ENCODE measurements around the gene RAD23A.

RAD23A gene

DNA sequence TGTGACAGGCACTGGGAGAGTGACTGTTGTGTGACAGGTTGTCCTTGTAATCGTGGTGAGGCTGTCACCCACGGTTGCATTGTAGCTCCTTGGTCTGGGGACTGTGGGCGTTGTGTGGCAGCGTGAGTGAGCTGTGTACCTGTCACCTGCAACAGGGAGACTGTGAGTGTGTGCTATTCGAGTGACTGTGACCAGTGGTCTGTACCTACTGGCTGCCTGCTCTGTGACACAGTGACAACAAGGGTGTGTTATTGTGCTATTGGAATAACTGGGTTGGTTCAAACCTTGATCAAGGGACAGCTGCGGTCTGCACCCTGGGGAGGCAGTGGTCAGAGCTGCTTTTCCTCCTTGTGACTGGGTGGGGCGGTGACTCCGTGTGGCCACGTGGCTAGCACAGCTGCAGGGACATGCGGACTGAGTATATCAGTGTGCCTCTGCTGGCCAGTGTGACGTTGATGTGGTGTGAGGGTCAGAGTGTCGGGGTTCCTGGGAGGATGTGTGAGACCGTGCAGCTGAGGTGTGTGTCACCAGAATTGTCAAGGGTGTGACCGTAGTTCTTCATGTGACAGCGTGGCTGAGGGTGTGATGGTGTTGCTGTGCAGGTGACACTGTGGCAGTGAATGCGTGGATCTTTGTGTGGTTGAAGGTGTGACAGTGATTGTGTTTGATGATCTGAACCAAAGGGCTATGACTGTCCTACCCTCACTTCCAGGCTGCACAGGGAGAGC lies 39.6 kb downstream of the RAD23A start:
- peak; percentile 84 for DNase-seq

DNA sequence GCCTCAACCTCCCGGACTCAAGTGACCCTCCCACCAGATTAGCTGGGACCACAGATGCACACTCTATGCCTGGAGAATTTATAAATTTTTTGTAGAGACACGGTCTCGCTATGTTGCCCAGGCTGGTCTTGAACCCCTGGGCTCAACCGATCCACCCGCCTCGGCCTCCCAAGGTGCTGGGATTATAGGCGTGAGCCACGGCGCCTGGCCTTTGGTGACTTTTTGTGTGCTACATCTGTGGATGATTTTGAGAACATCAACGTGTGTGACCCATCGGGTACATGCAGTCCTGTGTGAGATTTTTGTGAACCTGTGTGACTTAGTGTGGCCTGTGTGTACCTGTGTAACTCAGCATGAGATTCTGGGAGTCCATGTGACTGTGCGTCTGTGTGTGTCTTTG lies 41.1 kb downstream of the RAD23A start:
- no peak for DNase-seq

DNA sequence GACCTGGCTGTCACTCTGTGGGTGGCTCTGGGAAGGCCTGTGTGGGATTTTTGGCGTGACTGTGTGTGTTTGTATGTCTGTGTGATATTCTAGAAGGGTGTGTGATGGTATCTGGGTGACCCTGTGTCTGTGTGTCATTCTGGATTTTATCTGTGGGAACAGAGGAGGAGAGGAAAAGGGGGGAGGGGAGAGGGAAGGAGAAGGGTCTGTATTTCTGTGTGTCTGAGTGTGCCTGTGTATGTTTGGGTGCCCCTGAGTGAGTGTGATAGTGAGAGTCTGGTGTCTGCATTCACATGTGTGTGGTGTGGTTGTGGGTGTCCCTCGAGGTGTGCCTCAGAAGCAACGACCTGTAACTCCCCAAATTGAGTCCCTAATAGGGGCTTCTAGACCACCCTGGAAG lies 41.5 kb downstream of the RAD23A start:
- no peak for DNase-seq

DNA sequence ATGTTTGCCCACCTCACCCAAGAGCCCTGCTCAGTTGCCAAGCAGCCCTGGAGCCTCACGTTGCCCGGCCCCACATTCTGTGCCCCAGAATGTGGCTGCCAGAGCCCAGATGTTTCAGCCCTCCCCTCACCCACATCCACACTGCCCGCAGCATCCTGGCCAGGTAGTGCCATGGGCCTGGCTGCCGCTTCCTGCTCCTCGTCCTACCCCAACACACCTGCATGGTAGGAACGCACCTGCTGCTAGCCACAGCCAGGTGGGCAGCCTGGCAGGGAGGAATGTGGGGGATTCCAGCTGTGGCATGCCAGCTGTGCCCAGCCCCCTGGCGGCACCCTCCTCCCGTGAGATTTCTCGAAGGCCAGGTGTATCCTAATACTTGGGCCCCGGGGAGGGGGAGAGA lies 42.1 kb downstream of the RAD23A start:
- no peak for DNase-seq

DNA sequence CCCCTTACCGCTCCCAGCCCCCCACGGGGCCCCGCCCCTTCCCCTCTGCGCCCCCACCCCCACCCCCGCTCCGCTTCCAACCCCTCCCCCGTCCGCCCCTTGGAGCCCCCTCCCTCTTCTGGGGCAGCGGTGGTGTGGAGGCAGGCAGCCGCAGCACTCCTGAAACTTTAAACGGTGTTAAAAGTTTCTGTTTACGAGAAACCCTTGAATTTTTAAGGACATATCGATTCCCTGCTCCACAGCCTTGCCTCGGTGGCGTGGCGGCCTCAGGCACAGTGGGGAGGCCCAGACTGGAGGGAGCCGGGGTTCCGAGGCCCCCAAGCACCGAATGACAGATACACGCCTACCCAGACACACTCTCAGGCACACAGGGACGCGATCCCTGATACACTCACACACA lies 44.8 kb downstream of the RAD23A start:
- DNase-seq = no peak

DNA sequence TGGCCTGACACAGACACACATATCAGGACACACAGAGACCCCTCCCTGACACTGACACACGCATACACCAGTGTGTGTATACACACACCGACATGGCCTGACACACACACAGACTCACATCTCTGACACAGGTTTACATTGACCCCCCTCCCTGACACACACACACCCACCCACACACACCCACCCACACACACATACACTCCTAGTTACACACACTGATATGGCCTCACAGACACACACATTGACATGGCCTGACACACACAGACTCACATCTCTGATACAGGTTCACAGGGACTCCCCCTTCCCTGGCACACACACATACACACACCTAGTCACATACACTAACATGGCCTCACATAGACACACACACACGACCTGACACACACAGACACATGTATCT lies 45.2 kb downstream of the RAD23A start:
- DNase-seq = no peak

DNA sequence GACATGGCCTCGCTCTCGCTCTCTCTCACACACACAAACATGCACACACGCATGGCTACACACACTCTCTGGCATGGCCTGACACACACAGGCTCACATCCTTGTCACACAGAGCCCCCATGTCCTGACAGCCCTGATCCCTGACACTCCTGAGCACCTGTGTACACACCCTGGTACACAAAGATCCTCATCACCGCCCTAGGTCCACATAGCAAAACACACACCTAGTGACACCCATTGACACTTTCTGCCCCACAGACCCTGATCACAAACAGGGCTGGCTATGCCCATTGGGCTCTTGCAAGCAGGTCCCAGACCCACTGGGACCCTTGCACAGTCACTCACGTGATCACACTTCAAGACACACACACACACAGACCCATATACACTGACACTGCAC lies 45.6 kb downstream of the RAD23A start:
- peak; percentile 11 for DNase-seq

DNA sequence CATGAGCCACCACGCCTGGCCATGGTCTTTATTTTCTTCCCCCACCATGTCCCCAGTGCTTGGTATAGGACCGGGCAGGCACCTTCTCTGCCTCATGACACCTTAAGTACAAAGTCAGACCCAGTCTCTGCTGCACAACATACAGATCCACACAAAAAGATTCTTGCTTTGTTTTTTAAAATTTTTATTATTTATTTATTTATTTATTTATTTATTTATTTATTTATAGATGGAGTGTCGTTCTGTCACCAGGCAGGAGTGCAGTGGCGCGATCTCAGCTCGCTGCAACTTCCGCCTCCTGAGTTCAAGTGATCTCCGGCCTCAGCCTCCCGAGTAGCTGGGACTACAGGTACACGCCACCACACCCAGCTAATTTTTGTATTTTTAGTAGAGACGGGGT lies 47.1 kb downstream of the RAD23A start:
- DNase-seq = no peak

DNA sequence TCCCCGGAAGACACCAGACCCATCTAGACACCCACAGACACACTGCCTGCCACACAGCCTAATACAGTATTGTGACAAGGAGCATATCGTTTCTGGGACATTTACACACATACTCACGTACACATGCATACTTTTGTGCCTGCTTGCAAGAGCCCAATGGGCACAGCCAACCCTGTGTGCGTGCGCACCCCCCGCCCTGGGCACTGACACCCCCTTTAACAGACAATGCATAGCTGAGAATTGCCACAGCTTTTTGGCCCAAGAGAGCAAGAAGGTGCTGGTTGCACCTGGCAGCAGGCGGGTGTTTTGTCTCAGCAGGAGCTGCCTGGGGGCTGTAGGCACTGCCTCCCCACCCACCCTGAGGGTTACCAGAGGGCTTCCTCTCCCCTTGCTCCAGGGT lies 47.9 kb downstream of the RAD23A start:
- peak; percentile 15 for DNase-seq

DNA sequence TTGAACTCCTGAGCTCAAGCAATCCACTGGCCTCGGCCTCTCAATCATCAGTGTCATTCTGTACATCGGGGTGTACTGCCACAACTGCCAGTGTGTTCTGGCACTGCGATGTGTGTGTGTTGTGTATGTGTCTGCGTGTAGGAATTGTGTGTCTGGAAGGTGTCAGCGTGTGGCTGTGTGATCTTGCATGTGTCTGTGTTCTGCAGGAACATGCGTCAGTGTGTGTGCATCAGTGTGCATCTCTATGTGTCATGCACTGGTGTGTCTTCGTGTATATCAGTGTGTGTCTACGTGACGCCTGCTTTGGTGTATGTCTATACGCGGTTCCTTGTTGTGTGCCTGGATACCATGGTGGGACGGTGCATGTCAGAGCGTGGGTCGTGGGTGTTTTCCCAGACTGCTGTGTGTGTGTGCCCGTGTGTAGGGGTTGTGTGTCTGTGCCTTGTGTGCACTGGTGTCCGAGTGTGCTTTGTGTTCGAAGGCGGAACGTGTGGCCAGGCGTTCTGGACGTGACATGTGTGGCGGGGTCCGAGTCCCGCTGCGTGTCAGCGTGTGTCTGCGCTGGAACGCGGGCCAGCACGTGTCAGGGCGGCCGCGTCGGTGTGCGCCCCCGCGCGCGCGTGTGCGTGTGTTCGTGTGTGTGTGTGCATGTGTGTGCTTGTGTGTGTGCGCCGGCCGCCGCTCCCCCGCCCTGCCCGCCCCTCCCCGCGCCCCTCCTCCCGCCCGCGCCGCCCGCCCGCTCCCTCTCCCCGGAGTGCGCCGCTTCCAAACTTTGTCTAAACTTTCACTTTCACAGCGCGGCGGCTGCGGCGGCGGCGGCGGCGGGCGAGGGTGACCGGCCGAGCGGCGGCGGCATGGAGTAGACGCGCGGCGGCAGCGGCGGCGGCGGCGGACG lies 49.3 kb downstream of the RAD23A start, which contains the start of gene NFIX:
Gene NFIX, plus strand, starts transcription at position 775 of the 895 bp plus-strand sequence. CDS start 363 bp downstream, outside the sequence.
- DNase-seq = peak; percentile 85

DNA sequence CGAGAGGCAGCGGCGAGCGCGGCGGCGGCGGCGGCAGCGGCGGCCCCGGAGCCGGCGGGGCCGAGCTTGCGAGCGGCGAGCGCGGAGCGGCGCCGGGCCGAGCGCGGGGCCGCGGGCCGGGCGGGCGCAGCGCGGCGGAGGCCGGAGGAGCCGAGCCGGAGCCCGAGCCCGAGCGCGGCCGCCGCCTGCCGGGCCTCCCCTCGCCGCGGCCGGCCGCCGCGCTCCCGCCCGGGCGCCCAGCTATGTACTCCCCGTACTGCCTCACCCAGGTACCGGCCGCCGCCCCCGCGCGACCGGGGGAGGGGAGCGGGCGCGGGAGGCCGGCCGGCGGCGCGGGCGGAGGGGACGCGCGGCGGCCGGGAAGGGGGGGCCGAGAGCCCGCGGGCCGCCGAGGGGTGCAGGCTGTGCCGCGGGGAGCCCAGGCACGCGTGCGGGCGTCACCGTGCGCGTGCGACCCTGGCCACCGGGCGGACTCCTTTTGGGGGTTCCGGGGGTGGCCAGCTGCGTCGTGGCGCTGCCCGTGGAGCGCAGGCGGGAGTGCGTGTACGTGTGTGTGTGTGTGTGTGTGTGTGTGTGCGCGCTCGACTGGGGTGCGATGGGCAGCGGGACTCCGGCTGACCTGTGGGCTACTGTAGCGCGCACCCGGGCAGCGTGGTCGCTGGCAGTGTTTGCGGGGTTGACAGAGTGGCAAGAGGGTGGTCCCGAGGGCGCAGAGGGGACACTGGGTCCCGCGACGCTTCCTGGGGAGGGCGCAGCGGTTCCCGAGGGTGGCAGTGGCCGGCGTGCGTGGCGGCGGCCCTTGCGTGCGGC lies 50.1 kb downstream of the RAD23A start:
- no peak for DNase-seq

DNA sequence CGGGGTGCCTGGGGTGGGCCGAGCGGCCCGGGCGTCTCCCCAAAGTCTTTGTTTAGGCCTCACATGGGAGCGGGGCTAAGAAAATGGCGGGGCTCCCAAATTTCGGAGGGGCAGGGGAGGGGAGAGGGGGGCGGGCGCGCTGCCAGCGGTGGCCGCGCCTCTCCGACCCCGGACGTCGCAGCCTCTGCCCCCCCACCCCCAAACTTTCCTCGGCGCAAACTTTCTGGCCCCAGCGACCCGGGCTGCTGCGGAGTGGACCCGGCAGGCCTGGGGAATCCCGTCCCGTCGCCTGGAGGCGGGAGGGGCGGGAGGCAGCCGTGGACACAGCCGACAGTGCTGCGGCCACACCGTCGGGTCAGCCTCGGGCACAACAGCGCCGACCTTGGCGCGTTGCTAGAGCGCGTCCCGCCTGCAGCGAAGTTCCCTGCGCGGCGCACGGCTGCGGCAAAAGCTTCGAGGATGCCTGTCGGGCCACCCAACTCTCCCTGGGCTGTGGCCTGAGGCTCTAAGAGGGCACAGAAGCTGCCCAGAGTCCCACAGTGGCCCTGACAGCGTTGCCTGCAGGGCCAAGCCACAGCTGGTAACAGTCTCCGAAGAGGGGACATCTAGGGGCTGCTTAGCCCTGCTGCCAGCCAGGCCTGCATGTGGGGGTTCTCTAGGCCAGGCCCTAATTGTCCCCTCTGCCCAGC lies 50.9 kb downstream of the RAD23A start:
- DNase-seq = peak; percentile 66

DNA sequence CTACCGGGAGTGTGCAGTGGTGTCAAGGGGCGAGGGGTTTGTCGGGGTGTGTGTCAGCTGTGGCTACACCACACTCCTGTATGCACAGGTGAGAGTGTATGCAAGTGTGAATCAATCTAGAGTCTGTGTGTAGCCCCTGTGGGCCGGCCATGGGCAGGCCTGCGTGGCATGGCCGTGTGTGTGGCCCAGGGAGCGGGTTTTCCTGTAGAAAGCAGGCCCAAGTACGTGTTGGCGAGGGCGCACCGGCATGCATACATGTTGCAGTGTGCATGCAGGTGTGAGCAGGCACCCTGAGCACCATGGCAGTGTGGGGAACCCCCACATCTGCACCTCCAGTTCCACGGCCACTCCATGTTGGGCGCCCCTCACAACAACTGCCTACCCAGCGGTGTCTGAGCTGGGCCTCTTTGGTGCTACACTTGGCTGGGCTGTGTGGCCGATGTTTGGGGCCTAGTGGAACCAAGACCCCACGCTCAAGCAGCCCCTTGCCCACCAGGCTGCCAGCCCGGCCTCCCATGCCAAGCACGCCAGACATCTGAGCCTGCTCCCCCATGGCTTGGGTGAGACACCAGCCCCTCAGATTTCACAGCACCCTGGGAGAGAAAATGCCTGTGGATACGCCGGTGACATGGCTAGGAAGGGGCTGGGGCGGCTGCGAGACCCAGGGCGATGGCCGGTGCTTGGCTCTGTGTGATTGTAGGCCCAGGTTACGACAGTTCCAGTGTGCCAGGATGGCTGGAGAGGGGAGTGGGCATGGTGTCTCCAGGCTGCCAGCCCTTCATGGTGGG lies 51.7 kb downstream of the RAD23A start:
- DNase-seq = peak; percentile 36

DNA sequence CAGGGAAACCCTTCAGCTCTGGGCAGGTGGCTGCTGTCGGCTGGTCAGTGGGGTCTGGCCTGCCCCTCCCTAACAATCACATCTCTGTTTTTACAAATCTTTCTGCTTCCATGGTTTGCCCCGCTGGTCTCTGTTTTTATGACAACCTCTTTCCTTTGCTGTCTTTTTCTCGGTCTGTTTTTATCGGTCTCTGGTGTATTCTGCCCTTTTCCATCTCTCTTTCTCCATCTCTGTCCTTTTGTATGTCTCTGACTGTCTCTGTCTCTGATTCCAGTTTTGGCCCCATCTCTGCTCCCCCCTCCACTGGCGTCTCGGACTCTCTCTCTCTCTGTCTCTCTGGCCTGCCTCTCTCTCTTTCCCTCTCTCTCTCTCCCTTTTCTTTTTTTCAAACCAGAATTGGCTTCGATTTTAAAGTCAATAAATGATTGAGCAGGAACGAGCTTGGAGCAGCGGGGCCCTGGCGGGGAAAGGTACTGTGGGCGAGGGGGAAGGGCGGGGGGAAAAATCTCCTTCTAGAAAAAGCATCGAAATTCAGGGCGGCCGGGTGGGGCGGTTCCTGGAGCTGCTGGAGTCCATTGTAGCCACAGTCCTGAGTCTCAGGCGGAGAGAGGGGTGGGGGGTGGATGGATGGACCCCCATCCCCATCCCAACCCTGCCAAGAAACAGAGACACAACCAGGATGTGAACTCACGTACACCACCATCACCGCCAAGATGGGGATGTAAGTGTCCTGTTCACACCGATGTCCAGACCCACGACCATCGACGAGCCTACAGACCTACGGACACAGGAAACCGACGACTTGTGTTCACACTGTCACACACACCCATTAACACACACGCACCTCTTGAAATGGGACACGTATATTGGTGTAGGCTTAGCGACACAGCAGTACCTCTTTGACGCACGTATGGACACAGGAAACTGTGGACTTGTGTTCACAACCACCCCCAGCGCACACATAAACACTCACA lies 52.6 kb downstream of the RAD23A start:
- DNase-seq = peak; percentile 81

DNA sequence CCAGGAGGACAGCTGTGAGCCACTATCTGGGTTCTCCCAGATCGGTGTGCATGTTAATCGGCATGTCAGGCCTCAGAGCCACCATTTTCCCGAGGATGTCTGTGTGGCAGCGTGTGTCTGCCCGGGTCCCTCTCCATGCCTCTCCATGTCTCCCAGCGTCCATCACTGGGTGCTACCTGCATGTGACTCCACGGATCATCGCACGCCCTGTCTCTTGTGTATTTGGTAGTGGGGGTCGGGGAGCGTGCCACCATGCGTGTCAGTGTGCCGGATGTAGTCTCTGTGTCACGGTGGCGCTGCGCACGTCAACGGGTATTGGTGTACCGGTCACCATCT lies 55.5 kb downstream of the RAD23A start:
- DNase-seq = no peak

DNA sequence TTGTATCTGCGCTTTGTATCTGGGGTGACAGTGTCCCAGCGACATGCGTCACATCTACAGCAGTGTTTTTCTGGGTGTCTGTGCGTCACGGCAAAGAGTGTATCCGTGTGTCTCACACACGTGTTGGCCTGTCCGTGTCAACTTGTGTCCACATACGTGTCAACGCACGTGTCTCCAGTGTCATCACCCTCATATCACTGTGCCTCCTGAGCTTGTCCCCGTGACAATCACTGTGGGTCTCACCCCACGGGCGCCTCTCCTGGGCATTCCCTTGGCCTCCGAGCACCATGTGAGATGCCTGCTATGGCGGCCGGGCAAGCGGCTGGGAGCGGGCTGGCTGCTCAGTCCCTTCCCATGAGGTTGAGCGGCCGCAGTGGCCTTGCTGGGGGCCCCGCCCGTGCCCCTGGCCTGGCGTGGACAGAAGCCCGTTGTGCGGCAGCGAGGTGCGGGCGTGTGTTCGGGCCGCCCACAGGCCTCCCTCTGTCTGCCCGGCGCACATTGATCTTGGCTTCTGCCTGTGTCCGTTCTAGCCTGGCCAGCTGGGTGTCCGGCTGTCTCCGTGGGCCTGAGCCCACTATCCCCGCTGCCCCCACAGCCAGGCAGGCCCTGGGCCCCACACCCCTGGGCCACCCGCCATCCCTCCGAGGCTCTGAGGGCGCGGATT lies 56.0 kb downstream of the RAD23A start:
- DNase-seq = no peak

DNA sequence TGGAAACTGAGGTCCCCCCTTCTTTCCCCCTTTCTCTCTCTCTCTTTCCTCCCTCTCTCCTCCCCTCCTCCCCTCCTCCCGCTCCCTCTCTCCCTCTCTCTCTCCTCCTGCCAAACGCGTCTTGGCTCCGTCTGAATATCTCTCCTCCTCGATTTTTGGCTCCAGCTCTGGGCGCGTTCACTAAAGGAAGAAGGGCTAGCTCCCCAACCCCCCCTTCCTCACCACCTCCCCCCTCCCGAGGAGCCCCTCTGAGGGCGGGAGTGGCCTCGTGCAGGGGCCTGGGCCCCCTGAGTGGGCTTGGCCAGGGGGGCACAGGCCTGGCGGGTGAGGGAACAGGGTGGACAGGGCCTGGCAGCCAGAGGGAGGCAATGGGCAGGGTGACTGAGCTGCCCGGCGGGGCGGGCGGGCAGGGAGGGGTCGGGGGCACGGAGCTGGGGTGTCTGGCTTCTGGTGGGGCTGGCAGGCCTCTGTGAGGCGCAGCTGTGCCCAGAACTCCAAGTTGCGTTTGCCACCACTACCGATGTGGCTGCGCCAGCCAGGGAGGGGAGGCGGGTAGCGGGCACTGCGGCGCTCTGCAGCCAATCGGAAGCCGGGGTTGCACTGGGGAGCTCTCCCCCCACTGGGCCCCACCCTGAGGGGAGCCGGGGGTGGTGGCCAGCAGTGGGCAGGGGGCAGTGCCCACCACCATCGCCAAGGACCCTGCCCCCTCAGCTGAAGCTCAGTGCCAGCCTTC lies 56.7 kb downstream of the RAD23A start:
- DNase-seq = peak; percentile 95

DNA sequence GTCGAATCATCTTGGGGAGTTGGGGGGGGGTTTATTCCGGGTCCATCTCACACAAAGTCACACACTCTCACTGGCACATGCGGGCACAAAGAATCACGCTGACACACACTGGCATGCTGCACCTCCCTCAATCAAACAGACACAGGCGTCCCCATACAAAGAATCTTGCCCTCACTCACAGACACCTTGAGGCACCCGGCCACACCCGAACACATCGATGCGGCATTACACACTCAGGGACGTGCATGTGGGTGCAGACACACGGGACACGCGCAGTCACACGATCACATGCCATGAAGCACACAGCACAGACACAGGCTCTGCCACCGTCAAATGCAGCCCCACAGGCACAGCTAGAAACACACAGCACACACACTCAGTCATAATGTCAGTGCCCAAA lies 57.4 kb downstream of the RAD23A start:
- DNase-seq = no peak

Measured in right hindlimb (tissue), 1 donor.